GM12872 (cell line): ENCODE data around the gene KLLN.

Source experiments
- CTCF ChIP-seq: IDR thresholded peaks from 3 replicates; pipeline ENCODE4 v1.5.1; 2011; ENCODE audit warnings: low read depth, mild to moderate bottlenecking, low read length, moderate library complexity; ENCODE audit not compliant: insufficient read depth

Gene KLLN

GRCh38 chr10:87837445-87837844 lies 25.9 kb downstream of the KLLN start:
- TF ChIP-seq CTCF, result no peak

- no peak for TF ChIP-seq CTCF
Observed at GRCh38 chr10:87836098-87836497, 27.2 kb downstream of the KLLN start.

GRCh38 chr10:87829986-87830729 lies 33.2 kb downstream of the KLLN start:
- TF ChIP-seq CTCF, result no peak

GRCh38 chr10:87827681-87828080 lies 35.7 kb downstream of the KLLN start:
- TF ChIP-seq CTCF, result no peak

- TF ChIP-seq CTCF, result no peak
Observed at GRCh38 chr10:87826653-87827052, 36.7 kb downstream of the KLLN start.

GRCh38 chr10:87819289-87819585 lies 44.1 kb downstream of the KLLN start:
- TF ChIP-seq CTCF, result no peak

GRCh38 chr10:87818505-87819288 lies 44.6 kb downstream of the KLLN start:
- peak; percentile 36; the same call in 1 of the 3 replicates for TF ChIP-seq CTCF
